ENCODE data around the gene SVBP.
"Not testable (repeated sequence)": the region's sequence is repeated elsewhere in the genome, so short reads cannot be mapped to it uniquely, and the experiment has no call there.

Gene SVBP

GRCh38 chr1:42816585-42817439, at the start of gene SVBP, which contains the start of gene ERMAP:
Gene SVBP (minus strand): TSS chr1:42817397. CDS start chr1:42816544, 853 bp downstream.
Gene ERMAP (plus strand): TSS chr1:42817122. CDS start chr1:42830449, 13,327 bp downstream.
- peak; percentile 63 for DNase-seq (ENCODE audit: extremely low read depth, low read depth)
- no peak for TF ChIP-seq CTCF (IDR thresholded peaks at IDR 0.05; ENCODE audit: low read depth, low read length)

DNA sequence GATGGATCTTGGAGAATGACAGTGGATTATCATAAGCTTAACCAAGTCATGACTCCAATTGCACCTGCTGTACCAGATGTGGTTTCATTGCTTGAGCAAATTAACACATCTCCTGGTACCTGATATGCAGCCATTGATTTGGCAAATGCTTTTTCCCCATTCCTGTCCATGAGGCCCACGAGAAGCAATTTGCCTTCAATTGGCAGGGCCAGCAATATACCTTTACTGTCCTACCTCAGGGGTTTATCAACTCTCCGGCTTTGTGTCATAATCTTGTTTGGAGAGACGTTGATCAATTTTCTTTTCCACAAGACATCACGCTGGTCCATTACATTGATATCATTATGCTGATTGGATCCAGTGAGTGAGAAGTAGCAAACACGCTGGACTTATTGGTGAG, 49.4 kb upstream of the SVBP start:
- no peak for TF ChIP-seq CTCF (IDR thresholded peaks at IDR 0.05; ENCODE audit: low read depth, low read length)
- DNase-seq (ENCODE audit: extremely low read depth, low read depth): no peak

DNA sequence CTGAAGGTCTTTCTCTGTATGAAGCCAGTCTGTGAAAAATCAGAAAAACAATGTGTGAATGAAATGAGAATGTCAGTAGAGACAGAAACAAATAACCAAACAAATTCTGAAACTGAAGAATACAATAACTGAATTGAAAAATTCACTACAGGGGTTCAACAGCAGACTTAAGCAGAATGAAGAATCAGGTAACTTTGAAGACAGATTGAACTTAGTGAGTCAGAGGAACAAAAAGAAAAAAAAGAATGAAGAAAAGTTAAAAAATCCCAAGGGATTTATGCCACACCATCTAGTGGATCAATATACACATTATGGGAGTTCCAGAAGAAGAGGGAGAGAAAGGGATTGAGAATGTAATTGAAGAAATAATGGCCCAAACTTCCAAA, 43.8 kb upstream of the SVBP start:
- TF ChIP-seq CTCF (IDR thresholded peaks at IDR 0.05; ENCODE audit: low read depth, low read length): no peak
- DNase-seq (ENCODE audit: extremely low read depth, low read depth): no peak

DNA sequence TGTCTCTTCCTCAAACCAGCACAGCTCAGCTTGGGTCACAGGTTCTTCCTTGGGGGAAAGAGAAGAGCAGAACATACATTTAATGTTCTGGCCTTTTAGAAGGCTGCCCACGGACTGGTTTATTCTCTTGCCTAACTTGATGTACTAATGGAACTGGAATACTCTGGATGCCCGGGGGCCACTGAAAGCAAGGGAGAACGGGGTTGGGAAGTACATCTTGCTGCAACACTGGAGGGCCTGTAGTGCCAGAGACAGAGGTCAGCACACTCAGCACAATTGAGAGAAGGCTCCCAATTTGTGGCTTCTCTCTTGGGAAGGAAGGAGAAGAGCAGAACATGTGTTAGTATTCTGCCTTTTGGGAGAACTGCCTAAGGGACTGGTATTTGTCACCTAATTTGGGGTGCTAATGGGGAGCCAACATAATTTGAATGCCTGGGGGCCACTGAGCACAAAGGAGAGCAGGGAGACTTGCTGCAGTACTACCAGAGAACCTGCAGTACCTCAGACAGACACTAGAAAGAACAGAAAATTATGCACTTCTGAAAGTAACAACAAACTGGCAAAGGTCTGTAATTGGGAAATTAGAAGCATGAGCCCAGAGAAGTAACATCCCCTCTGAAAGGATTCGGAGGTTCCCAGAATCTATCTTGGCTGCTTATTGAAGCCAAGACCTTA, 43.3 kb upstream of the SVBP start:
- DNase-seq (ENCODE audit: extremely low read depth, low read depth): no peak
- TF ChIP-seq CTCF (IDR thresholded peaks at IDR 0.05; ENCODE audit: low read depth, low read length): no peak

GRCh38 chr1:42859366-42859765, 42.2 kb upstream of the SVBP start:
- not testable (repeated sequence) for DNase-seq (ENCODE audit: extremely low read depth, low read depth)

DNA sequence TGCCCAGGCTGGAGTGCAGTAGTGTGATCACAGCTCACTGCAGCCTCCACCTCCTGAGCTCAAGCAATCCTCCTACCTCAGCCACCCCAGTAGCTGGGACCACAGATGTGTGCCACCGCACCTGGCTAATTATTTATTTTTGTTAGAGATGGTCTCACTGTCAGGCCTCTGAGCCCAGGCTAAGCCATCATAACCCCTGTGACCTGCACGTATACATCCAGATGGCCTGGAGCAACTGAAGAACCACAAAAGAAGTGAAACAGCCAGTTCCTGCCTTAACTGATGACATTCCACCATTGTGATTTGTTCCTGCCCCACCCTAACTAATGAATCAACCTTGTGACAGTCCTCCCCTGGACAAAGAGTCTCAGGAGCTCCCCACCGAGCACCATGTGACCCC, 39.4 kb upstream of the SVBP start:
- DNase-seq (ENCODE audit: extremely low read depth, low read depth): not testable (repeated sequence)

DNA sequence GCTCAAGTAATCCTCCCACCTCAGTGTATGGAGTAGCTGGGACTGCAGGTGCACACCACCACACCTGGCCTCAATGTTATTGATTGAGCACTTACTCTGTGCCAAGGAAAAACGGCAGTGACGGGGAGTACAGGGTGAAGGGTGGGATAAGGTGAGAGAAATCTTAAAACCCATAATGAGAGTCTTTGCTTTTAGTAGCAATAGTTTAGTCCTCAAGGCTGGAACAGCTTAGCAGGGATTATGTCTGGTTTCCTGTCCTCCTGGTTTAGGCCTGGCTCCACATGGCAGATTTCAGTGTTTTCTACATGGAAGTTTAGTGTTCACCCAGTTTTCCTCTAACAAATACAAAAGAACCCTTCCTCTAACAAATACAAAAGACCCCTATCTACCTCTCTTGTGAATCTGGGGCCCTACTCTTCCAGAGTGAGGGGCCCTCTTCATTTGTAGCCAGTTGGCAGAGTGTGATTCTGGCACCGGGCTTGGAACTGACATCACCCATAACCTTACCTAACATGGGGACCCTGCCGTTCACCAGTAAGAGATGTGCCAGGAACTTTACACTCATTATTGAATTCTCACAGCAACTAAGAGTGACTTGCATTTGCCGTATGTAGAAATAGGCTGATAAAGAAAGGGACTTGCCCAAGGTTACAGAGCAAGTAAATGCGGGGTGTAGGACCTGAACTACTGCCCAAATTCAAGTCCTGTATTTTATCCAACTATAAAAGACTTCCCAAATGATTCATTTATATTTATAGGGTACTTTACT, 36.1 kb upstream of the SVBP start:
- DNase-seq (ENCODE audit: extremely low read depth, low read depth): no peak
- TF ChIP-seq CTCF (IDR thresholded peaks at IDR 0.05; ENCODE audit: low read depth, low read length): no peak

GRCh38 chr1:42852608-42852980, 35.4 kb upstream of the SVBP start:
- no peak for TF ChIP-seq CTCF (IDR thresholded peaks at IDR 0.05; ENCODE audit: low read depth, low read length)
- no peak for DNase-seq (ENCODE audit: extremely low read depth, low read depth)

All from AG09319 (cell line).